Endothelial cell of coronary artery (primary cell): ENCODE measurements around the gene CSNK1E. TPM values are rescaled to one million over a fixed set of nuclear protein-coding genes. Genes with fewer than 3 reads are reported as not detected.

Experiments
- total RNA-seq: library from RNA; depleted of rRNA; stranded (reverse); fragments of >200 nt; gene quantifications from 2 replicates; pipeline ENCODE4 v1.2.3, GENCODE V29; 2014

CSNK1E gene
- 123 and 165 TPM in 2 replicates for total RNA-seq

DNA sequence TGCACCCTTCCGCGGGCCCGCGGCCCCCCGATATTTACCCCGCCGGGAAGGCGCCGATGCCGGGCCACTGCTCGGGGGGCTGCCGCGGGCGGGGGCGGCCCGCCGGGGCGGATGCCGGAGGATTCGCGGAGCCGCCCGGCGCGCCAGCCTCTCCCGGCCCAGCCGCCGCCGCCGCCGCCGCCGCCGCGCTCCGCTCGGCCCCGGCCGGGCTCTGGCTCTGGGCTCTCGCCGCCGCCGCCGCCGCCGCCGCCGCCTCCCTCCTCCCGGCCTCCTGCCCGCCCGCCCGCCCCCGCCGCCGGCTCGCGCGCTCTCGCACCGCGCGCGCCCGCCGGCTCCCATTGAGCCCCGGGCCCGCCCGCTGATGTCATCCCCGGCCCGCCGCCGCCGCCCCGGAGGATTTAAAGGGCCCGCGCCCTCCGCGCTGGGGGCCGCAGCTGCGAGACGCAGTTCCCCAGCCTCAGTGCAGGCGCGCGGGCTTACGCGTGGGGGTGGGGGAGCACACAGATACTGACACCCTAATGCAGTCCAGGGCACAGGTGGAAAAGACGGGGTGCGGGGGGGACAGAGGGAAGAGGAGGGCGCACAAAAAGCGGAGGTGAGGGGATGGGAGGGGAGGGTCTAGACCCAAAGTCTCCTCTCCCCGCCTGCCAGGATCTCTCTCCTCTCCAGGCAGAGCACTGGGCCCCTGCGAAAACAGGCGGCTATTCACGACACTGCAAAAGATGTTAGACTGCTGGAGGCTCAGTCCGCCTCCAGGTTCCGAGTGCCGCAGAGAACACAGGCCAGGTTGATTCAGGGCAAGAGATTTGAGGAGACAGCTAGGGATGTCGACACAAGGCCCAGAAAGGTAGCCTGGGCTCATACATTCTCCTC, at the start of gene CSNK1E:
Gene CSNK1E (minus strand): TSS at position 312 of the 873 bp plus-strand sequence. CDS start 3,276 bp downstream, outside the sequence.

DNA sequence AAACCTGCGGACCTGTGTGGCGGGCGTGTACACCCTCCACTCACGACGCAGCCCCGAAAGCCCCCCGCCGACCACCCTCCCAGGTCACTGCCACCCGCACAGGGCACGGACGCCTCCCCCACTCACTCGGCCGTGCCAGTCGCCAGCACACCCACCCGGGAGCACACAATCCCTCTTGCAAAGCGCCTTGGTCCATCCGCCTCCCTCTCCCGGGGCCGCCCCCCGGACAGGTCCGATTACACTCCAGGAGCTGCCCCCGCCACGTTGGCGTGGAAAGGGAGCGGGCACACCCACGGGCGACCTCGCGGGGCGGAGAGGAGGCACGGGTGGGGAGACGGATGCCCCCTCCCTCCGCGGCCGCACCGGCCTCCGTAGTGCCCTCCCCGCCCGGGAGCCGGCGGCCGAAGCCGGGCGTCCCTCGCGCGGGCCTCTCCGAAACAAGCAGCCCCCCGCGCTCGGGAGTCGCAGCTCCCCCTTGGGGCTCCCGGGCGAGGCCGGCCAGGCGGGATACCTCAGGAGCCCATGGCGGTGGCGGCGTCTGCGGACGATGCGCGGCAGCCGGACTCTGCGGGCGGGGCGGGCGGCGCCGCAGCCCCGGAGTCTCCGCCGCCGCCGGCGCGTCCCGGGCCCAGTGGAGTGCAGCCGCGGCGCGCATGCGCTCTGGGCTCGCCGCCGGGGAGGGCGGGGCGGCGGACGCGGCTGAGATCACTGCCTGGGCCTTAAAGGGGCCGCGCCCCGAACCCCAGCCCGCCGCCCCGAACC, 44.7 kb downstream of the CSNK1E start, which contains the start of gene TMEM184B:
Gene TMEM184B (minus strand): TSS at position 638 of the 762 bp plus-strand sequence. CDS start 25,049 bp downstream, outside the sequence.

Other genes with a start within 250 kb of the CSNK1E start
- 0.28 TPM in 1 of 2 replicates, not detected in the other for gene SLC16A8, start 233.2 kb downstream of the CSNK1E start, total RNA-seq
- gene BAIAP2L2, start 206.7 kb downstream of the CSNK1E start, total RNA-seq, result 0.09 and 0.28 TPM in 2 replicates
- gene PLA2G6, start 135.6 kb downstream of the CSNK1E start, total RNA-seq, result 3.8 and 7.5 TPM in 2 replicates
- 41.1 and 79.1 TPM in 2 replicates for gene MAFF, start 115.4 kb downstream of the CSNK1E start, total RNA-seq
- 20.2 and 37.6 TPM in 2 replicates for gene TMEM184B, start 44.4 kb downstream of the CSNK1E start, total RNA-seq
- gene KCNJ4, start 137.8 kb upstream of the CSNK1E start, total RNA-seq, result not detected in 2 replicates
- gene KDELR3, start 150.7 kb upstream of the CSNK1E start, total RNA-seq, result 27.4 and 36.0 TPM in 2 replicates
- 325 and 547 TPM in 2 replicates for gene DDX17, start 188.9 kb upstream of the CSNK1E start, total RNA-seq